Central memory CD4-positive, alpha-beta T cell (primary cell): Measurements from ENCODE around the gene NT5DC2.

Experiments used
- DNase-seq: peaks from one replicate; pipeline ENCODE4 v3.0.0; 2022
- total RNA-seq, 3 experiments: gene quantifications; one replicate each; lab custom pipeline; 2026; lab: John Stamatoyannopoulos, UW

The NT5DC2 gene
- total RNA-seq = 1.1 to 16.5 (median 1.9) reads per million in 3 experiments

DNA sequence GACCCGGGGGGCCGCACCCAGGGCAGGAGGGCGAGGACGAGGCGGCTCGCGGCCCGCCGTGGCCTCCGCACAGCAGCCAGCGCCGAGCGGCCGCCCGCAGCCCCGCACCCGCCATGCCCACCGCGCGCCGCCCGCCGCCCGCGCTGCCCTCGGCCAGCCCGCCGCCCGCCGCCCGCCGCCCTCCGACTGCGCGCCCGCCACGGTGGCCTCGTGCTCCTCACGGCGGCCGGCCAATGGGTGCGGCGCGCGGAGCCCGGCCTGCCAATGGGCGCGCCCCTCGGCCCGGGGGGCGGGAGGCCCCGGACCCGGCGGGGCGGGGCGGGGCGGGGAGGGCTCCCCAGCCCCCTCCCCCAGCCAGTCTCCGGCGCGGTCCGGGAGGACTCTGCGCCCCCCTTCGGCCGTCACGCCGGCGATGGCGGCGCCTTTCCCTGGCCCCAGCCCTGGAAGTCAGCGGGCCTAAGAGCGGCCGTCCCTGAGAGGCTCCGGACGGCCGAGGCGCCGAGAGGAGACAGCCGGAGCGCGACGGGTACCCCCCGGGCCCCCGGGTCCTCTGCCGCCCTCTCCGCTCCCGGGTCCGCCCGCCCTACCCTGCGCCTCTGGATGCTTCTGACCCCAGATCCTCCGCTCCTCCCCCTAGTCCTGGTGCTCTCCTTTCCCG, at the start of gene NT5DC2:
Gene NT5DC2, minus strand, starts transcription at position 235 of the 658 bp plus-strand sequence. Its CDS starts 120 bp downstream, at position 115.
- DNase-seq = peak; percentile 58

DNA sequence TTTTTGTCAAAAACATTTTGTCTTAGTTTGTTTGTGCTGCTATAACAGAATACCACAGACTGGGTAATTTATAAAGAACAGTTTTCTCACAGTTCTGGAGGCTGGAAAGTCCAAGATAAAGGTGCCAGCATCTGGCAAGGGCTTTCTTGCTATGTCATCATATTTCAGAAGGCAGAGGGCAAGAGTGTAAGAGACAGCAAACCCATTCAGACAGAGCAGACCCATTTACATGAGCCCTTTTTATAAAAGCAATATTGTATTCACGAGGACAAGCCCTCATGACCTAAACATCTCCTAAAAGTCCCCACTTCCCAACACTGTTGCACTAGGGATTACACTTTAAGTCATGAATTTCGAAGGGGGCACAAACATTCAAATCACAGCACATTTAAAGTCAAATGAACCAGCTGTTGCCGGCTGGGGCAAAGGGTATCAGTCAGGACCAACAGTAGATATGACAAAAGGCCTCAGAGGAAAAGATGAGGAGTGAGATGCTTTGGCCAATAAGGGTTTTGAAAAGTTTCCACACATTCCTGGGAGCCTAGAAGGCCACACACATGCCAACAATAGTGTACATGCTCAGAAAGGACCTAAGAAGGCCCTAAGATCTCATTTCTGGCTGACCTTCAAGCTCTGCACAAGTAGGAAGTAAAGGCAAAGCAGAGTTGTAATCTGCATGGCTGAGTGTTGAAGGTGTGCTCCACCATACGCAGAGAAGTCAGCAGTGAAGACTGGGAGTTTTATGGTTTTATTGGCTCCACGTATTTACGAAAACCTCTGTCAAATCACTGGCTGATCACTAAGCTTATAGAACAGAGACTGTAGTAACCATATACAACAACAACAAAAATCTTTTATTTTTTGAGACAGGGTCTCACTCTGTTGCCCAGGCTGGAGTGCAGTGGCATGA, 40.7 kb upstream of the NT5DC2 start:
- DNase-seq = no peak

DNA sequence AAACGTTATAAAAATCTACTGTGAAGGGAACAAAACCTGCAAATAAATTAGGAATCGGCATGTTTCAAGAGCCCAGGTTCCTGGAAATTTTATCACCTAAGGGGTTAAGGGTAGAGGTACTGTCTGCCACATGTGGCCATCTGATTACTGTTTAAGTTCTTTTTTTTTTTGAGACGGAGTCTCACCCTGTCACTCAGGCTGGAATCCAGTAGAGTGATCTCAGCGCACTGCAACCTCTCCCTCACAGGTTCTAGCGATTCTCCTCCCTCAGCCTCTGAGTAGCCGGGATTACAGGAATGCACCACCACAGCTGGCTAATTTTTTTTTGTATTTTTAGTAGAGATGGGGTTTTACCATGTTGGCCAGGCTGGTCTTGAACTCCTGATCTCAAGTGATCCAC, 38.6 kb upstream of the NT5DC2 start:
- DNase-seq = no peak

DNA sequence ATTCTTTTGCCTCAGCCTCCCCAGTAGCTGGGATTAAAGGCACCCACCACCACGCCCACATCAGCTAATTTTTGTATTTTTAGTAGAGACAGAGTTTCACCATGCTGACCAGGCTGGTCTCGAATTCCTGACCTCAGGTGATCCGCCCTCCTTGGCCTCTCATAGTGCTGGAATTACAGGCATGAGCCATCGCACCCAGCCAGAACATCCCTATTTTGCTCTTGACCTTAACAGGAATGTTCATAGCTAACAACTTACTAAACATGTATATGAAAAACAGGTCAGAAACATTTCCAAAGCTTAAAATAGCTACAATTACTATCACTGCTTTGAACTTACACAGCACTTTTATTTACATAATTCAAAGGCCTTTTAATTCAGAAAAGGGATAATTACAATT, 36.4 kb upstream of the NT5DC2 start:
- no peak for DNase-seq

- no peak for DNase-seq
These were observed 34.4 kb upstream of the NT5DC2 start for GRCh38 chr3:52568069-52568468.

- no peak for DNase-seq
These were observed 30.3 kb upstream of the NT5DC2 start for GRCh38 chr3:52563984-52564383.

- DNase-seq = no peak
These were observed 27.5 kb upstream of the NT5DC2 start for GRCh38 chr3:52561028-52561747.

DNA sequence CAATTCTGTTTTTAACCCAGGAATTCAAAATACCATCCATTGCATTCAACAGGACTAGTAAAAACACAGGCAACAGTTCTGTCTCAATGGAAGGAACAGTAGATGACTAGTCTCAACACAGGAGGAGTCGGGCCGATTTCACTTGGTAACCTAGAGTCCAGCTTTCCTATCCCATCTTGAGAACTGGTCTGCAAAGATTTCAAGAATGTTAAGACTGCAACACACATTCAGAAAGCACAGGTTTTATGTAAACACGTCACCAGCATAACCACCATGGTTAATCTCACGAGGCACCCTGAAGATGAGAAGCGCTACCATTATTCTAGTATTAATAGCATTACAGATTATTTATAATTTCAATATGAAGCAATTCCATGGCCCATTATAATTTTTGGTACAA, 24.8 kb upstream of the NT5DC2 start:
- DNase-seq = no peak

DNA sequence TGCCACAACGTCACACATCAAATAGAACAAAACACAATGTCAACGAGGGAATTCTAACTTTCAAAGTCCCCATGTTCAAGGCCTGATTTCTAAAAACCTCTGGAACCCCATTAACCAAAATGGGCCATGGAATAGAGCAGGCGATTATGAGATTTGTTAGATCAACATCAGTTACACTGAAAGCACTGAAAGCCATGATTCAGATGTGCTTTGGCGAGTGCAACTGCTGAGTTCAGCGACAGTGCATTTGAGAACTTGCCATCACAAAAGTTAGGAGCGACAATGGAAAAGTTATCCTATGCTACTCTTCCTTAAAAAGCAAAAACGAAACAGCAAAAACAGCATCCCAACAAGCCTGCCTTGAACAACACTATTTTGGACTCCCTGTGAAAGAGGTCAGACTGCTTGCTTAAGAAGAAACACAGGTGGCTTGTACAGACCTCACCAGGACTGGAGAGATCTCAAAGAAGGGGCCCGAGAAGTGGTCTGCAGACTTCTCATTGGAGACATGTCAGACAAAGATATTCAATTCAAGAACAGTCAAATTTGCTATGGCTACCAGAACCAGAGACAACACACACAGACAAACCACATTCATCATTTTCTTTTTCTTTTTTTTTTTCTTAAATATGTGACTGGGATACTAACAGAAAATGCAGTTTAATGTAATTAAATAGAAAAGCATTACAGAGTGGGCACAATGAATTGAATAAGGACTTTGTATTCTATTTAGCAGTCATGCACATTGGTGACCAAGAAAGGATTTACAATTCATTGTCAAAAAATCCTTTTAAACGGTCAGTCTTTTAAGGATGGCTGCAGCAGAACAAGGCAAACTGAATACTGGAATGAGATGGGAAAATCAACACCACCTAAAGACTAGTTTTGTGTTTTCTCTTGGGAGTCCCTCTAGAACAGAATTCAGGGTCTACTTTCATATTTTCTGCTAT, 23.6 kb upstream of the NT5DC2 start:
- no peak for DNase-seq

- DNase-seq = no peak
These were observed 21.4 kb upstream of the NT5DC2 start for GRCh38 chr3:52555056-52555455.

DNA sequence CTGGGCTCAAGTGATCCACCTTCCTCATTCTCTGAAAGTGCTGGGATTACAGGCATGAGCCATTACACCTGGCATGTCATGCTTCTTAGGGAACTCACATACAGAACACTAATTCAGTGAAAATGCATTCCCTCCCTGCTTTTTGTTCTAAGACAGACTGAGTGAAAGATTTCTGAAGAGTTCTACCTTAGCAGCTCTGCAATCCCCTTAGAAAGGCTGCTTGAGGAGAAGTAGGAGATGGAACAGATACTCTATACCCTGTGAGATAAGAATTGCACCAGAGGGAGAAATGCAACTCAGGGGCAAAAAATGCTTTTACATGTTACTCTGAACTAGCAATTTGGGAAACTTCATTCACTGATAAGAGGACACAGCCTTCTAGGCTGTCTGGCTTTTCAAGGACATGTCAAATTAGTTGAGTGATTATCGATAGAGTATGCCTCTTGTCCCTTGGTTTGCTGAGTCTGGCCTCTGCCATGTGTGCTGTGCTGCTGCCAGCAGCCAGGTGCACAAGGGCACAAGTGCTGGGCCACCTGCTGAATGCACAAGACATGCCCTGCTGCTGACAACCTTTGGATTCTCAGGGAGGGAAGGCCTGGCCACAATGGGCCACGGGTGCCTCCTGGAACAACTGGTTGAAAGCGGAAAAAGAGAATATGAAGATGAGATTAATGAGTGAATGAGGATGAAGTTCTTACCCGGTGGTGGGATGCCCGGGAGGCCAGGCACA, 20.5 kb upstream of the NT5DC2 start:
- DNase-seq = no peak

GRCh38 chr3:52552089-52552488, 18.4 kb upstream of the NT5DC2 start:
- no peak for DNase-seq

DNA sequence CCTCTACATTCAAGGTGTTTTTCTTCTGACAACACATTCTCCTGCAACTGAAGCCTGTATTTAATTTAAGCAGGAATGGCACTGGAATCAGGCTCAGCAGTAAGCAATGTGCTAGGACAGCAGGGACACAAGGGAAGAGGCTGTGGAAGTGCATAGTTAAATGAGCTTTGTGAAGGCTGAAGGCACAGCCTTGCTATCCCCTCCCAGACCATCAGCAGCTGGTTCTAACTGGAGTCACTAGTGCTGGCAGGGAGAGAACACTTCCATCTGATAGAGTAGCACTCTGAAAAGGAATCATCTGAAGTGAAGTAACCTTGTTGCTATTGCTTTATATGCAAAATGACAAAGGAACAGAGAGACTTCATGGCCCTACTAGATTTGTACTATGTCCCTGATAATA, 17.5 kb upstream of the NT5DC2 start:
- DNase-seq = no peak

- no peak for DNase-seq
These were observed 13.5 kb upstream of the NT5DC2 start for GRCh38 chr3:52547143-52547542.

- DNase-seq = no peak
These were observed 12.6 kb upstream of the NT5DC2 start for GRCh38 chr3:52546111-52546901.

- DNase-seq = no peak
These were observed 11.3 kb upstream of the NT5DC2 start for GRCh38 chr3:52544937-52545336.

- DNase-seq = no peak
These were observed 7.4 kb upstream of the NT5DC2 start for GRCh38 chr3:52541050-52541449.

GRCh38 chr3:52539010-52539653, 5.5 kb upstream of the NT5DC2 start:
- no peak for DNase-seq

GRCh38 chr3:52537726-52538421, 4.2 kb upstream of the NT5DC2 start:
- no peak for DNase-seq
